ENCODE results near the gene TP53TG3.
"Not testable (repeated sequence)": the region's sequence is repeated elsewhere in the genome, so short reads cannot be mapped to it uniquely, and the experiment has no call there.

The TP53TG3 gene

DNA sequence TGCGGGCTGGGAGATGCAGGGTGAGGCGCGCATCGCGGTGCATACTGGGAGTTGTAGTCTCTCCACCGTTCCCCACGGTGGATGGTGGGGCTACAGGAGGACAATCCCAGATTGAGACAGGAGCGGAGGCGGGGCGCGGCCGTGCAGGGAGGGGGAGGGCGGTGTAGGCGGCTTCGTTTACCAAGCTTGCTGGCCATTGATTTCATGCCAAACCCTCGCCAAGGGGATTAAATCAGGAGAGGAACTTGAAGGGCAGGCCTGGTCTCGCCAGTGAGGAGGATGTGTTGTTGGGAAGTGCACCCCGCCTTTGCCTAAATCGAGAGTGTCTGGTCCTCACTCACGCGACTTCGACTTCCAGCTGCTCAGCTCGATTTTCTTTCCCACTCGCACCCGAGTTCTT is at the start of gene TP53TG3:
TP53TG3 (minus strand) TSS at position 101 of the 400 bp plus-strand sequence; CDS start at position 33, 68 bp downstream.
- not testable (repeated sequence) for DNase-seq (ENCODE audit: low read depth); H3K4me3 ChIP-seq (ENCODE audit: low read length)

GRCh38 chr16:32650876-32651275 is 25.1 kb downstream of the TP53TG3 start:
- not testable (repeated sequence) for DNase-seq (ENCODE audit: low read depth); H3K4me3 ChIP-seq (ENCODE audit: low read length)

DNA sequence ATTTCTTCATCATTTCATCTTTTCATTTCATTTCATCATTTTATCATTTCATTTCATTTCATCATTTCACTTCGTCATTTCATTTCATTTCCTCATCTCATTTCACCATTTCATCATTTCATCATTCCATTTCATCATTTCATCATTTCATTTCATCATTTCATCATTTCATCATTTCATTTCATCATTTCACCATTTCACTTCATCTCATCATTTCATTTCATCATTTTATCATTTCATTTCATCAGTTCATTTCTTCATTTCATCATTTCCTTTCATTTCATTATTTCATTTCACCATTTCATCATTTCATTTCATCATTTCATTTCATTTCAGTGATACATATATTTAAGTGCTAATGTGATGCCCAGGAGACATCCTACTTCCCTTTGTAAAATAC is 28.4 kb downstream of the TP53TG3 start:
- not testable (repeated sequence) for H3K4me3 ChIP-seq (ENCODE audit: low read length); DNase-seq (ENCODE audit: low read depth)

DNA sequence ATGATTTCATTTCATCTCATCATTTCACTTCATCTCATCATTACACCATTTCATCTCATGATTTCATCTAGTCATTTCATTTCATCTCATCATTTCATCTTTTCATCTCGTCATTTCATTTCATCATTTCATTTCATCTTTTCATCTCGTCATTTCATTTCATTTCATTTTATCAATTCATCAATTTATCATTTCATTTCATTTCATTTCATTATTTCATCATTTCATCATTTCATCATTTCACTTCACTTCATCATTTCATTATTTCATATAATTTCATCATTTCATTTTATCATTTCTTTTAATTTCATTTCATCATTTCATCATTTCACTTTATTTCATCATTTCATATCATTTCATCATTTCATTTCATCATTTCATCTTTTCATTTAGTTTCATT is 29.2 kb downstream of the TP53TG3 start:
- H3K4me3 ChIP-seq (ENCODE audit: low read length); DNase-seq (ENCODE audit: low read depth): not testable (repeated sequence)

DNA sequence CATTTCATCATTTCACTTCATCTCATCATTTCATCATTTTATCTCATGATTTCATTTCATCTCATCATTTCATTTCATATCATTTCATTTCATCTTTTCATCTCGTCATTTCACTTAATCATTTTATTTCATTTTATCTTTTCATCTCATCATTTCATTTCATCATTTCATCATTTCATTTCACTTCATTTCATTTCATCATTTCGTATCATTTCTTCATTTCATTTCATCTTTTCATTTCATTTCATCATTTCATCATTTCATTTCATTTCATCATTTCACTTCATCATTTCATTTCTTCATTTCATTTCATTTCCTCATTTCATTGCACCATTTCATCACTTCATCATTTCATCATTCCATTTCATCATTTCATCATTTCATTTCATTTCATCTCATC is 29.8 kb downstream of the TP53TG3 start:
- not testable (repeated sequence) for H3K4me3 ChIP-seq (ENCODE audit: low read length)

GRCh38 chr16:32645278-32645908 is 30.6 kb downstream of the TP53TG3 start:
- not testable (repeated sequence) for DNase-seq (ENCODE audit: low read depth); H3K4me3 ChIP-seq (ENCODE audit: low read length)

More for the DNA sequence above, 29.8 kb downstream of the TP53TG3 start:
- DNase-seq (ENCODE audit: low read depth), result not testable (repeated sequence)

DNA sequence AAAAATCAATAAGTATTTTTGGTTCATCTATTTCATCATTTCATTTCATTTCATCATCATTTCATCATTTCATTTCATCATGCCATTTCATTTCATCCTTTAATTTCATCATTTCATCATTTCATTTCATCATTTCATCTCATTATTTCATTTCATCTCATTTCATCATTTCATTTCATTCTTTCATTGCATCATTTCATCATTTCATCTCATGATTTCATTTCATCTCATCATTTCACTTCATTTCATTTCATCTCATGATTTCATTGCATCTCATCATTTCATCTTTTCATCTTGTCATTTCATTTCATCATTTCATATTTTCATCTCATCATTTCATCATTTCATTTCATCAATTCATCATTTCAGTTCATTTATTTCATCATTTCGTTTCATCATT is 31.2 kb downstream of the TP53TG3 start:
- not testable (repeated sequence) for DNase-seq (ENCODE audit: low read depth); H3K4me3 ChIP-seq (ENCODE audit: low read length)

GRCh38 chr16:32637614-32638013 is 38.4 kb downstream of the TP53TG3 start:
- not testable (repeated sequence) for DNase-seq (ENCODE audit: low read depth)

DNA sequence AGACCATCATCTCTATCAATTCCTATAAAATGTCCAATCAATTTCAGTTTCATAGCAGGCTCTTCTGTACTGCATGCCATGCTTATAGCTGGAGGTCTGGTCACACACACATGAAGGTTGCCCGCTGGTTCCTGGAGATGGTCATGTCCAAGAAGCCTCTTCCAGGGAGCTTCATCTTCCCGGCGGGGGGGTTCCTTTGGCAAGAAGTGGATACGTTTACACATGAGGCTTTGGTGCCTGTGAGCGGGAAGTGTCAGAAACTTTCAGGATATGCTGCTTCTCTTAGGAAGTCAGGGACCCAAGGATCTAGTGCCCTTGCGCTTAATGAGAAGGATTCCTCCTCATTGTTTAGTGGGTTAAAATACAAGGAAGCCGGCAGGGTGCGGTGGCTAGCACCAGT is 43.9 kb downstream of the TP53TG3 start:
- H3K4me3 ChIP-seq (ENCODE audit: low read length); DNase-seq (ENCODE audit: low read depth): not testable (repeated sequence)

More at GRCh38 chr16:32637614-32638013, 38.4 kb downstream of the TP53TG3 start:
- not testable (repeated sequence) for H3K4me3 ChIP-seq (ENCODE audit: low read length)
